Fibroblast of skin of left quadriceps (primary cell): ENCODE measurements around the gene OS9.

Source experiments
- DNase-seq, 2 experiments: peaks; one replicate each; pipeline ENCODE4 v3.0.0-alpha.2; 2013; ENCODE audit warnings: low read depth in 2 of 2

The OS9 gene

DNA sequence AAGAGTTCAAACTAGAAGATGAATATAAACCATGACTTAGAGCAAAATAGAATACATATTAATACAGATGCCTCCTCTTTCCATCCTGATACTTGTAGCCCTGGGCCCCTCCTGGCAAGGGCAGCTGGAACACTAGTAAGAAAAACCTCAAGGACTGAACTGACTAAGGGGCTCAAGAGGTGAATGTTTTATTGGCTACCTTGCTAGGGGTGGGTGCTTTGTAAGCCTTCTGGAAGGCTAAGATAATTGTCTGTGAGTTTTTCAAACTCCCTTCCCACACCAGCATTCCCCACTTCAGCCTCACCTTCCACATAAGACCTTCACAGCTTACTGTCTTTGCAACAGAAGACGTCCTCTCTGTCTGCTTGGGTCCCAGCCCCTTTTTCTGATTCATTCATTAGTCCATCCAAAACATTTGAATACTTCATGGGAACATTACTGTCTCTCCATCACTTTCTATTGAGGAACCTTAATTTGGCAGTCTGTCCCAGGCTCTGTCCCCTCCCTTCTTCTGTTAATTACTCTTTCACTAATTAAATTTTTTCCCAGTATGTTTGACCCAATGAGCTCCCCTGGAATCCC, 59.9 kb downstream of the OS9 start:
- no peak for DNase-seq

DNA sequence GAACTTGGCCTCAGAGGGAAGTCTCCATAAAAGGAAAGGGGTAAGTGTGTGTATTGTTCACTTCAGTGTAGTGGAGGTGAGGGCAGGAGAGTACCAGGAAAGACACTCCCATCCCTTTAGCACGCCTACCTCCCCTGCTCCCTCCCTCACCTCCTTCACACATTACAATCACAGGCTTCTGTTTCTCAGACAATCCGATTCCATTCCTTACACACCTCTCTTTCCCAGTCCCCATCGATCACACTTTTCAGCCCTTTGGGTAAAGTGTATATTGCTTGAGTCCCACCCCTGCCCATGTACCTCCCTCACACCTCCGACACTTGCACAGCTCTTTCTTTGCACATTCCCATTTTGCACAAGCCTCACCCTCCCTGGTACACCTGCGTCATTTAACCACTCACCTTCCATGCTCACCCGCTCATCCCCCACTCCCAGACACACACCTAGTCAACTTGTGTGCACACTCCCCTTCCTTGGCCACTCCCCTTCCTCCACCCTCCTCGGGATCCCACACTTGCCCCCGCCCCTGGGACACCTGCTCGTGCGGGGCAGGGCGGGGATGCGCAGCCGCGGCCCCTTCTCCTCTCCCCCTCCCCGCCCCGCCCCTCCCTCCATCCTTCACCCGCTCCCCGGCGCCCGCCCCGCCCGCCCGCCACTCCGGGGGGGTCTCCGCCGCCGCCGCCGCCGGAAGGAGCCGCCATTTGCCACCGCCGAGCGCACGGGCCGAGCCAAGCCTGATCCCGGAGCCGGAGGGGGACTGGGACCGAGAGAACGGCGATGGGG, 60.7 kb downstream of the OS9 start, which contains the start of gene MARCHF9:
TSS of gene MARCHF9 (plus strand) at position 693 of the 783 bp plus-strand sequence. CDS start 426 bp downstream, outside the sequence.
- no peak for DNase-seq

DNA sequence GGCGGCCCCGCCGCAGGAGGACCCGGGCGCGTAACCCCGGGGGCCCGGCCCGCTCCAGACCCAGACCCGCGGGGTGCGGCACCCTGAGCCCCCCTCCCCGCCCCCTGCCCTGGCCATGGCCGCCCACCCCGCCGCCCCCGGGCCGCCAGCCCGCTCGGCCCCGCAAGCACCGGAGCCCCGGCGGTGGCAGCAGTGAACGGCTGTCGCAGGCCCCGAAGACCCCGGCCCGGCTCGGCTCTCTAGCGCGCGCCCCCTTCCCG, 61.2 kb downstream of the OS9 start:
- no peak for DNase-seq

DNA sequence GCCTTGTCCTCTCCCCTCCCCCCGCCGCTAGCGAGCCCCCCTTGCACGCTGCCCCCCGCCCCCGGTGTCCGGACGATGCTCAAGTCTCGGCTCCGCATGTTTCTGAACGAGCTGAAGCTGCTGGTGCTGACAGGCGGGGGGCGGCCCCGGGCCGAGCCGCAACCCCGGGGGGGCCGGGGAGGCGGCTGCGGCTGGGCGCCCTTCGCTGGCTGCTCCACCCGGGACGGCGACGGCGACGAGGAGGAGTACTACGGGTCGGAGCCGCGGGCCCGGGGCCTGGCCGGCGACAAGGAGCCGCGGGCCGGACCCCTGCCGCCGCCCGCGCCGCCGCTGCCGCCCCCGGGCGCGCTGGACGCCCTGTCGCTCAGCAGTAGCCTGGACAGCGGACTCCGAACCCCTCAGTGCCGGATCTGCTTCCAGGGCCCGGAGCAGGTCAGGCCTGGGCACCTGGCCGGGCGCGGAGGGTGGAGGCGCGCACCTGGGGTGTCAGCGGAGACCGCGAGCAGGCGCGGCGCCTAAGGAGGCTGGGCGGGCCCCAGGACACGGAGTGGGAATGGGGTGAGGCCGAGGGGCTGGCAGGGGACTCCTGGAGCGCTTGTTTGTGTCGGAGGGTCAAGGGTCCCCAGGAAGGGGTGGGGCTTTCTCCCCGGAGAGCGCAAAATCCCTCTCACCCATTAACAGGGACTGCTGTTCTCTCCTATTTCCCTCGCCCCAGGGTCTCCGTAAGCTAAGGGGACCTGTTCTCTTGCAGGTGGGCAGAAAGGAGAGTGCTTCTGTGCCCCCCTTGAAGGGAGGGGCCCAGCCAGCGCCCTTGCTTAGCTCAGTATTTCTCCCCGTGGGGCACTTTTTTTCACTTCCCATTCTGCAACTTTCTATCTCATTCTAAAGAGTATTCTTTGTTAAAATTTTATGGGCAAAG, 61.8 kb downstream of the OS9 start:
- DNase-seq, result no peak

DNA sequence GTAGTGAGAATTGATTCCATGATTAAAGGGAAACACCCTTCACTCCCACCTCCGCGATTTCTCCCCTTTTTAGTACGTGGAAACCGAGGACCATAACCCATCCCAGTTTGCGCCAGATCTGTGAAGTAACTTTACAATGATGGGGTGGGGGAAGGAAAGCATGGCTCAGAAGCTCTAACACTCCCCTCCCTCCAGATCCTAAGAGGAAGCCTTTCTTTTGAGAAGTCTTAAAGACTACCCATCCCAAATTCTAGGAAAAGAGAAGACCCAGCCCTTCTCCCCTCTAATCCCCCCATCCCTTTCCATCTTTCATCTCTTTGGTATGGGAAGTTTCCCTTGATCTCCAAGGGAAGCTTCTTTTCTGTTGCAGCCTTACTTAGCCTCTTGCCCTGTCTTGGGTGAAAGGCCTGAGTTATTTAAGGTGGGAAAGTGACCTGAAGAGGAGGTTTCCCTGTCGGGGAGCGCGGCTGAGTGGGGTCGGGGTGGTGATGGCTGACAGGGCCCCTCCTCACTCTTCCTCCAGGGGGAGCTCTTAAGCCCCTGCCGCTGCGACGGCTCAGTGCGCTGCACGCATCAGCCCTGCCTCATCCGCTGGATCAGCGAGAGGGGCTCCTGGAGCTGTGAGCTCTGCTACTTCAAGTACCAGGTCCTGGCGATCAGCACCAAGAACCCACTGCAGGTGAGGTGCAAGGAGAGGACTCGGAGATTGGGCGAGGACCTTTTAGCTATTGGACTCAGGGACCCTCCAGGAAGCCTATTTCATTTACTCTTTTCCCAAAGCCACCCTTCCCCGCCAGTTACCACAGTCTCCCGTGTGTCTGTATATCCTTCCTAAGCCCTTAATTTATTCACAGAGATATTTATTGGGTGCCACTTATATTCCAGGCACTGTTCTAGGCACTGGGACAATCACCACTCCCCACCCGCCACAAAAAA, 62.7 kb downstream of the OS9 start:
- no peak for DNase-seq

DNA sequence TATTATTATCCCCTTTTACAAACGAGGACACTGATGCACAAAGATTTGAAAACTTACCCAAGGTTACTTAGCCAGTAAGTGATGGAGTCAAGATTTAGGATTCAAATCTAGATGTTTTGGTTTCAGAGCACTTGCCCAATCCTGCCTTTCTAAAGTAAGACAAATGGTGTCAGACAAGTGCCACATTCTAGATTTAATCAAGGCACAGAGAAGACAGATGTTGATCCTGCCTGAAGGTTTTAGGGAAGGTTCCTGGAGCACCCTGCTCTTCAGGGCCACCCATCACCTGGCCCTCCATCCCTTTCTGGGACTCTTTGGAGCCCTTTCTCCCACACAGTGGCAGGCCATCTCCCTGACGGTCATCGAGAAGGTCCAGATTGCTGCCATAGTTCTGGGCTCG, 63.8 kb downstream of the OS9 start:
- no peak for DNase-seq

DNA sequence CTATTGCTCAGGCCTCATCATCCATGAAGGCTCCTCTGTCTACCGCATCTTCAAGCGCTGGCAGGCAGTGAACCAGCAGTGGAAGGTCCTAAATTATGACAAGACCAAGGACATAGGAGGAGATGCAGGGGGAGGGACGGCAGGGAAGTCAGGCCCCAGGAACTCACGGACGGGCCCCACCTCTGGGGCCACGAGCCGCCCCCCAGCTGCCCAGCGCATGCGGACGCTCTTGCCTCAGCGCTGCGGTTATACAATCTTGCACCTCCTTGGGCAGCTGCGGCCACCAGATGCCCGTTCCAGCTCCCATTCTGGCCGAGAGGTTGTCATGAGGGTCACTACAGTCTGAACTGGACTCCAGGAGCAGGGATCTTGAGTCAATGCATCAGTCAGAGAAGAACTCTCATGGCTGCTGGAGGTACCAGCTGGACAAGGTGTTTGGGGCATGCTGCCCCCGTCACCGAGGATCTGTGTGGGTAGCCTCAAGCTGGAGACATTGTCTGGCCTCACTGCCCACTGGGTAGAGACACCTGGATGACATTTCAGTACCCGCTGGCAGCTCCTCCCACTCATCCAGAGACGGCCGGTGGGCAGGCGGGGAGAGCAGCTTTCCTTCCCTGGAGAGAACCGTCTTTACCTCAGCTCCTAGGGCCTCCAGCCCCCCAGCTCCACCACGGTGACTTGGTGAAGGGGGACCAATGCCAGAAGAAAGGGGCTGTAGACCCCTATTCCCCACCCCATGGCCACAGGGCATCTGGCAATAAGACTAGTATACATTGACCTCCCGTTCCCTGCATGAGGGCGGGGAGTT, 64.8 kb downstream of the OS9 start:
- no peak for DNase-seq

DNA sequence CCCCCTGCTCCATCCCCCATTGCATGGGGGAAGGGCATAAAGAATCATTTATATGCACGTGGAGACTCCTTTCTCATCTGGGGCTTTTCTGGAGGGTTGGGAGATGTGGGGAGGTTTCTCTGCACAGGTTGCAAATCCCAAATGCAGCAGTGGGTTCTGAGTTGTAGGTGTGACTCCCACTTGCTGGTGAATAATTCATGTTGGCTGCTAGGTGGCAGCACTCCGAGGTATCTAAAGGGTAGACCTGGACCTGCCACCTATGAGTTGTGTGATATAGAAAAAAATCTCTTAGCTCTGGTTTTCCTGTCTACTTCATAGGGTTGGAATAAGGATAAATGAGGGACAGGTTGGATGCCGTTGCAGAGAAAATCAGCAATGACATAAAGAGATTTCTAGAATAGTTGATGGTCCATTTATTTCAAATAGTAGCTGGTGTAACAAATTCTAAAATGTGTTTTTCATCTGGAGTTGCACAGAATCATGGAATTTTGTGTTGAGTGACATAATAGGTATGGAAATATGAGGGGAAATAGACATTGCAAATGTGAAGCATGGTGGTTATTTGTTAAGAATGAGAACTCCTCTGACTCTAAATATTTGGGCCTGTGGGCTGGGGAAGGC, 65.5 kb downstream of the OS9 start:
- no peak for DNase-seq

DNA sequence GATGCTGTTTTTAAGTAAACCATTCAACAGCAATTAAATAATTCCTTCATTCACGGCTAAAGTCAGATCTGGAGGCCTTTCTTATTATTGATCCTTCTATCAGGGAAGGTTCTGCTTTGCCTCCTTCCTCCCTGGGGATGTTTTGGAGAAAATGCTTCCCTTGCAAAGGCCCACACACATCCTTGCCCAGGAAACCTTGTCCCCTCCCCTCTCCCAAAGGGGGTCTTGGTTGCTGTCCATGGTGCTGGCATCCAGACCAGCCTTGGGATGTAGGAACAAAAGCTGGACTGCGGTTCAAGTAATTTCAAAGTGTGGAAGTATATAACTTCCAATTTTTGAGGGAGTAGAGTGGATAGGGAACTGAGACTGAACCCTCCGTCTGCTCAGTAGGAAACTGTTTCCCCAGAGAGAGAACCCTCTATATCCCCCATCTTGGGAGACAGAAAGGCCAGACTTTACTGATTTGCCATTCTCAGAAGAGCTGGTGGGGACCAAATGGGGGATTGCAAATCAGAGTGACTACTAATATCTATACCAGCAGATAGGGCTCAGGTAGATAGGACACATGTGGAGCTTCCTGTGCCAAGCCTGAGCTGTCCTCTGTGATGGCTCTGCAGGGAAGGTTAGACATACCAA, 66.5 kb downstream of the OS9 start:
- no peak for DNase-seq

DNA sequence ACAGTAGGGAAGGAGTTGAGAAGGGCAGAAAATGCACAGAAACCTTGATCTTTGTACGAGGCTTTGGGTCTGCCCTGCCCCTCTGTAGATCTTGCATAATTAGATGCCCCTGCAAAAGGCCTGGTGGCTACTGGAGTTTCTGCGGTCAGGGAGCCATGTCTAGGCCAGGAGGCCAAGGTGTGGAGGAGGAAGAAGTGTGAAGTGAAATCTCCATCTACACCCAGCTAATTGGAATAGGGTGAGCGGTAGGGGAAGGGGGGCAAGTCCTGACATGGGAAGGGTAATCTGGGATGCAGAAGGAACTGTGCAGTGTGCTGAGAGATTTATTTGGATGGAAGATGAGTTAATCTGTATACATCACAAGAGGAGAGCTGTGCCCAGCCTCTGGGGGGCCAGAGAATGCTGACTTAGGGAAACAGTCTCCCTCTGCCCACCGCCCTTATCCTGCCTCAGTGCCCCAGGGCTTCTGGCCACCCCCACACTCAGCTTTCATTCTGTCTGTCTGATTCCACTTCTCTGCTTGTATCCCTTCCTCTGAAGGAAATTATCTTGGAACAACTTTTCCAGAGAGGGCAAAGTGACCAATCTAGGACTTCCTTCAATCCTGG, 67.6 kb downstream of the OS9 start:
- DNase-seq, result no peak

DNA sequence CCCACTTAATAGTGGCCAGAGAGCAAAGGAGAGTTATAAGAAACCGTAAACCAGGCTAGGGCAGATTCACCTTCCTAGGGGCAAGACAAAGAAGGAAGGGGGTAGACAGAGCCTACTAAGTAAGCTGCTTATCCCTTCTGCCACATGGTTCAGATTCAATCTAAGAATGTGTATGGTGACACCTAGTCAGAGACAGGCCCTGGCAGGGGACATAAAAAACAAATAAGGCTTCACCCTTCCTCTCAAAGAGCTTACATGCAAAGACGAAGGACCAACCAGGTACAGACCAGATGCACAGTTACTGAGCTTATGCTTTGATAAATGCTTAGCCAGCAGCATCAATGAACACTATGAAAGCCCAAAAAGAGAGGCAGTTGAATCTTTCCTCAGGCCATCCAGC, 68.5 kb downstream of the OS9 start:
- DNase-seq, result no peak

DNA sequence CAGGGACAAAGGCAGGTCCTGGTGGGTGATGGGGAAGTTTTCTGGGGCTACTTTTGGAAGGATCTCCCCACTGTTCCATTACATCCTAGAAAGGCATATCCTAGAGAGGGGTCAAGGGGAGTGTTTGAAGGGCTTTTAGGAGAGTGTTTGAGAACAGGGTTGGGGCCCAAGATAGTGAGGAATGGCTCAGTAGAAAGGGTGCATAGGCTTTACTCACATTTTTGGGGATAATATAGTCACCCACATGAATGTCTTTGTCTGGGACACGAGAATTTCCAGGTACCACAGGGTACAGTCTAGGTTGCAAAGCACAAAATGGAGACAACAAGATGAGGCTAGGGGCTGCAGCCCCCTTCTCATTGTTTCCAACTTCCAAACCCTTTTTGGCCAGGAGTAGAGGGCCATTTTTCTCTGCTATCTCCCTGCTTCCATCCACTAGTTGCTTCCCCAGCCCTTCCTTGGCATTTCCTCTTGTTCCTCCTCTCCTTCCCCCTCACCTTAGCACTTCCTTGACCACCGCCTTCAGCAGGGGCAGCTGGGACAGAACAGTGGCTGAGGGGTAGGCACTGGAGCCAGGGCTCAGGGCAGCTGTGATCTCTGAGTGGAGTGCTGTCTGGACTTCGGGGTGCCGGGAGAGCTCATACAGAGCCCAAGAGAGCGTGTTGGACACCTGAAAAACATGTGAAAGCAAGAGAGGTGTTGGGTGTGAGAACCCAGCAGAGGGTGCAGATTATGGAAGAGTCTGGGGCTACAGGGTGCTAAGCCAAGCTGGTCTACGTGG, 70.1 kb downstream of the OS9 start:
- DNase-seq, result no peak

DNA sequence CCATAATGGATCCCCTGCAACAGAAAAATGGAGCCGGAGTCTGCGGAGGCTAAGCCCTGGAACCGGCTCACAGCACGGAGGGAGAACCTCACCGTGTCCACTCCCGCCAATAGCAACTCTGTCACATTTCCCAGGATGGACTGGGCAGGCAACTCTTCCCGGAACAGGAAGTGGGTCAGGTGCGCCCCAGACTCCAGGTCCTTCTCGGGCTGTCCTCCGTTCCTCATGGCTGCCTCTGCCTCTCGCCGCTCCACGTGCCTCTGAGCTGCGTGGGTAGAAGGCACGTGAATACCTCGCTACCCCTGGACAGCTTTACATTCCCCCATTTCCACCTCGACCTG, 70.7 kb downstream of the OS9 start:
- DNase-seq, result no peak

DNA sequence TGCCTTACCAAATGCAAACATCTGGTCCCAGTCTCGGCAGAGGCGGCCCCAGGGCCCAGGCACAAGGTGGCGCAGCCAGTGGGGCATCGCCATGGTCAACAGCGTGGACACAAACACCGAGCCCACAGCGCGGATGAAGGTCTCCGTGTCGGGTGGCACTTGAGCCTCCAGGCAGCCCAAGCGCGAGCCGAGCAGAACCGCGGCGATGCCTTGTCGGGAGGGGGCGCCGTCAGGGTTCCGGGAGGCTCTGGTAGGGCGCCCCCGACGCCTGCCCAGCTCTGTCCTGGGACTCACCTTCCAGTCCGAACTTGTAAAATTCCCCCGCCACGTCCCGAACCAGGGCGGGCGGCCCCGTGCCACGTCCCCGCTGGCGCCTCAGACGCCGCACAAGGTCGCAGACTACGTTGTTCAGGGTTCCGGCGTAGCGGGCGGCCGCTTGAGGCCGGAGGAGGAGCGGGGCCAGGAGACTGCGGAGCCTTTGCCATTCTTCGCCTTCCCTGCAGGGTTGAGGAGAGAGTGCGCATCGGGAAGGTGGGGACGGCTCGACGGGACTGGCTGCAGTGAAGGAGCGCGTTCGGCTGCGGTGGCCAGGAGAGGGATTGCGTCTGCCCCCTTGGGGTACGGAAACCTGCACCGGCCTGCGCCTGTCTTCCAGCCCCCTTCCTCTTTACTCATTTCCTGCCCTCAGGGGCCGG, 71.2 kb downstream of the OS9 start:
- DNase-seq, result no peak

DNA sequence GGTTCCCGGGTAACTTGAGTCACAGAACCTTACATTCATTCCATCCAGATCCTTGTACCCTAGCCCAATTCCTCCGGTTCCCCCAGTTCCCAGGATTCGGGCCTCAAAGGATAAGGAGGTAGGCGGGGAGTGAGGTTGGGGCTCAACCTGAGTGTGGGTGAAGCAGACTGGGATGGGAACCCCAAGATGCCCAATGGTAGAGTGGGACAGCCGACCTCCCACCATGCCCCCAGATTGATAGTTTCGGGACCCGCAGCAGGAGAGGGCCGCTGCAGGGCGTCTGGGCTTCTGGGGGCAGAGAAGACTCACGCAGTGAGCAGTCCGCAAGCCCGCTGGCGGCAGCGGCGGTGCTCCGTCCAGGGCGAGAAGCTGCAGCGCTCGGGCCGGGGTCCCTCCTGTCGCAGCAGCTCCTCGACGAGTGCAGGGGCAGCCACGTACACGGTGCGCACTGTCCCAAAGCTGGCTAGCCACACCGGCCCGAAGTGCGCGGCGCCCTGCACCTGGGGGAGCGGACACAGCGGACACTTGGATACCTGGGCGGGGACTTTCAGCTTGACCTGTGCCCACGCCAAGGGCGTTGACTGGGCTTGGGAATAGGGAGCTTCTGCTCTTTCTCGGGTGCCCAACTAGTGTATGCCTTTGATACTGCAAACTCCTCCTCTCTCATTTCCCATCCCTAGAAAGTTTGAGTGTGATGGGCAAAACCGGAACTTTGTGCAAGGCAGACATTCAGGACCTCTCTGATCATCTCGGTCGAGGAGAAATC, 71.9 kb downstream of the OS9 start:
- no peak for DNase-seq

DNA sequence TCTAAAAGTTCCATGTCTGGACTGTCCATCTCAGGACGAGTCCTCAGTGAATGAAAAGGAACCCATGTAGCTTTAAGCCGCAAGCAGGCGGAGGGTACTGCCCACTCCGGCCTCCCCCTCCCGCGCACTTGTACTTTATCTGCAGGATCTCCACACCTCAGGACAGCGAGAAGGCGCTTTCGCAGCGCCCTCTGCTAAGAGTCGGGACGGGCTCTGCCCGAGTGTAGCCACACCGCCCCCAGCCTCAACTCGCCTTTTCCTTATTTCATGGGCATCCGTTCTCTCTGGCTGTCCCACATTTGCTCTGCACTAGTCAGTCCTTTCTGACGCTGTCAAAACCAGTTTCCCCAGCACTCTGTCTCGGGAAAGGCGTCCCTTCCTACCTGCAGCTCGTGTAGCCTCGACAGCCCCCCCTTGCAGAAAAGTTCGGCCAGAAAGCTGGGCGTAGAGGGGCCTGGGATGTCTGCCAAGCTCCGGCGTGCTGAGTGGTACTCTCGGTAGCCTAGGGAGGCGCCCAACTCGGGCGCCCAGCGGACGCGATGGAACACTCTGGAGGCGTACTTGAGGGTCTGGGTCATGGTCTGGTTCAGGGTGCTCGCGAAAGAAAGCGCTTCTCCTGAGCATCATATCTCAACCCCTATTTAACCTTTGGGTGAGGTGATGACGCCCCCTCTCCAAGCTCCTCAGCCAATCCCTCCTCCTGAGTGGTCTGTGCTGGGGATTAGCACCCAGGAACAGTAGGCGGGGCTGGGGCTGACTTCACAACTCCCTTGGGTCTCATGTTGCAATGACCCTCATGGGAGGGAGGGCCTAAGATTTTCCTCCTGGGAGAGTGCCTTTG, 72.8 kb downstream of the OS9 start, which contains the start of gene CYP27B1:
TSS of gene CYP27B1 (minus strand) at position 615 of the 841 bp plus-strand sequence. CDS start at position 578, 37 bp downstream.
- DNase-seq, result no peak
